ENCODE results near the gene VIT. TPM values are rescaled to one million over a fixed set of nuclear protein-coding genes. Genes with fewer than 3 reads are reported as not detected.
A peak's percentile ranks its signal among the peaks of the same experiment; 100 is the strongest.
"Not testable (repeated sequence)": the region's sequence is repeated elsewhere in the genome, so short reads cannot be mapped to it uniquely, and the experiment has no call there.

Gene VIT
- total RNA-seq, 1 donor from 2014 or later = not detected

- Mint-ChIP-seq H3K27me3 (peaks cover 7% of the 10 kb centered on the region), H3K36me3 (ENCODE audit: low read depth) (no peaks in the 10 kb centered on the region), H3K4me3 (no peak overlapping the region), H3K4me1 (no peaks in the 10 kb centered on the region), H3K9me3 (no peaks in the 10 kb centered on the region), H3K27ac (no peak overlapping the region)
- intact Hi-C loops (cut with micrococcal nuclease) = no loop called here
- DNase-seq = no peak
These were observed 127.8 kb downstream of the VIT start for GRCh38 chr2:36824273-36824672.

- DNase-seq; H3K4me1 Mint-ChIP-seq; H3K4me3 Mint-ChIP-seq; H3K27me3 Mint-ChIP-seq; H3K36me3 Mint-ChIP-seq (ENCODE audit: low read depth); H3K27ac Mint-ChIP-seq; intact Hi-C loops (cut with micrococcal nuclease); H3K9me3 Mint-ChIP-seq: not testable (repeated sequence)
These were observed 128.2 kb downstream of the VIT start for GRCh38 chr2:36824683-36825082.

DNA sequence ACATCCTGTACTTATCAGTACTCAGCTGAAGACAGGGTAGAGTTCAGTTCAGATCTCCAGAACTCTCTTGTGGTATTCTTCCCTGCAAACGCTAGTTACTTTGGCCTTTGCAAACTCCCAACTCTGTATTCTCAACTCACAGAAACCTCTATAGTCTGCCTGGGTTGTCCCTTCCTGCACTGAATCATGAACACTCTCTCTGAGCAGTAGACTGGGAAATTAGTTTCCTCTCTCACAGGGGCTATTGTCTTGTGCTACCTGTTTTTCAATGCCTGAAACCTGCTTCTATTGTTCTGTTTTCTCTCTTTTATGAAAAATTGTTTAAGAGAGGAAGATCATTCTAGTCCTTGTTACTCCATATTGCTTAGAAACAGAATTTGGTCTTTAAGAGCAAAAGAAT is 134.7 kb downstream of the VIT start:
- Mint-ChIP-seq H3K27me3 (peaks cover 7% of the 10 kb centered on the region), H3K4me1 (peaks cover 7% of the 10 kb centered on the region), H3K27ac (no peak overlapping the region), H3K36me3 (ENCODE audit: low read depth) (no peaks in the 10 kb centered on the region), H3K9me3 (peaks cover 3% of the 10 kb centered on the region), H3K4me3 (no peak overlapping the region)
- DNase-seq = no peak
- intact Hi-C loops (cut with micrococcal nuclease) = no loop called here

DNA sequence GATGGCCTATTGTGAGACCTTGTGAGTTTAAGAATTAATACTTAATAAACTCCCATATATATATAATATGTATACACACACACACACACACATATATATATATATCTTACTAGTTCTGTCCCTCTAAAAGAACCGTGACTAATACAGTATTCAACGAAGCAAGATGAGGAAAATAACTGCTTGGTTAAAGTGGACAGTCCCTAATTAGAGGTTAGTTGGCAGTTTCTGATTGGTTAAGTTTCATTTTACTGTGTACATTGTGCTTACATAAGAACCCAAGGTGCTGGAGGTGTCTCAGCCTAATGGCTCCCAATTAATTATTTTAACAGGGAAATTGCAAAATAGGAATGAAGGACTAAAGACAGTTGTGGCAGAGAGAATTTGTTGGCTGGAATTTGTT is 137.7 kb downstream of the VIT start:
- Mint-ChIP-seq H3K4me3 (no peak overlapping the region), H3K9me3 (peaks cover 3% of the 10 kb centered on the region), H3K27ac (no peak overlapping the region), H3K36me3 (ENCODE audit: low read depth) (no peaks in the 10 kb centered on the region), H3K4me1 (peaks cover 7% of the 10 kb centered on the region), H3K27me3 (no peaks in the 10 kb centered on the region)
- intact Hi-C loops (cut with micrococcal nuclease) = no loop called here
- no peak for DNase-seq

DNA sequence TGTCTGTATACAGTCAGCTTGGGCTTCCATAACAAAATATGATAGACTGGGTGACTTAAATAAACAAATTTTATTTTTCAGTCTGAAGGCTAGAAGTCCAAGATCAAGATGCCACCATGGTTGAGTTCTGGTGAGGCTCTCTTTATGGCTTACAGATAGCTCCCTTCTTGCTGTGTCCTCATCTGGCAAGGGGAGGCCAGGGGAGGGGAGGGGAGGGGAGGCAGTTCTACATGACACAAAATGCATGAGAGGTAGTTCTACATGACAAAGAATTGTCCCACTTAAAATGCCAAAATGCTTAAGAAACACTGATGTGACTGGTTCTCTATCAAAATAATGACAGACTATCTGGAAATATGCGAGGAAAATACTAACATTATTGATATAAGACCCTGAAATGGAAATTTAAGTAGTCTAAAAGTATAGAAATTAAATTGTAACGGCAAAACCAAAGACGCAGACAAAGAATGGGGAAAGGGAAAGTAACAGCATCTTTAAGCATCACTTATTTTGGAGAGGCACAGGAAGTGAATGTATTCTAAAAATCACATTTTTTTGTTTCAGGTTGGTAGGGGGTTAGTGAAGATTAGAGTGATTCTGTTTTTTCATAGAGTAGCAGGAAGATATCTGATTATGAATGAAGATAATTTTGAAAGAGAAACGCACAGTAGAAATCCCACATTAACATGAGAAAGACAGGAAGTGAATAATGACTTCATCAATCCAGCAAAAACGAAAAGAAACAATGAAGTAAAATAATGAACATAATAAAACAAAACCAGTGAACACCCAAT is 138.4 kb downstream of the VIT start:
- Mint-ChIP-seq H3K36me3 (ENCODE audit: low read depth) (no peaks in the 10 kb centered on the region), H3K4me1 (peaks cover 7% of the 10 kb centered on the region), H3K27ac (peak overlapping the region; percentile 73), H3K27me3 (no peaks in the 10 kb centered on the region), H3K9me3 (peaks cover 3% of the 10 kb centered on the region), H3K4me3 (no peak overlapping the region)
- DNase-seq = no peak
- intact Hi-C loops (cut with micrococcal nuclease) = no loop called here

DNA sequence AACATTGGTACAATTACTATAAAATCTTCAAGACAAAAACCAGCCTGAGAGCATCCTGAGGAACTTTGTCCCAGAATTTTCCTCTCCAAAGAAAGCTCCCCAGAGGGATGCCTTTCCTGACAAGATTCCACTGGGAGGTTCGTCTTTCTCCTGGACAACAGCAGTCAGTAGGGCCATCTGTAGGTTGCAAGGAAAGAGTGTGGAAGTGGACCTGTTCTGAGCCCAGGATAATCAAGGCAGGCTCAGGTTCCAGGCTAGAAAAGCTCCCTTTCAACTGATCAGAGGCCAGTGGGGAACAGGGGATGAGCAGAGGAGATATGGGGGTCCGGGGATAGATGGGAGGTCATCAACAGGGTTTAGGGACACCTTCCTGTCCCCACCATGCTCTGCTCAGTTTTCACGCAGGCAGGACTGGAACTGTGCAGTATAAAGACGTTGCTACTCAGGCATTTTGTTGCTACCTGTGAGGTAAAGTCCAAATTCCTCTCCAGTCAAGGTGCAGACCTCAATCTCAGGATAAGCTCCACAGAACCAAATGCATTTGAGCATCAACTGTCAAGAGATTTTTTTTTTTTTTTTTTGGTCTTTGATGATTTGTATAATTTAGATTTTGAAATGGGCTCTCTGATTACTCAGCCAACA is 143.6 kb downstream of the VIT start:
- no peak overlapping the region for H3K27ac Mint-ChIP-seq
- intact Hi-C loops (cut with micrococcal nuclease) = no loop called here

DNA sequence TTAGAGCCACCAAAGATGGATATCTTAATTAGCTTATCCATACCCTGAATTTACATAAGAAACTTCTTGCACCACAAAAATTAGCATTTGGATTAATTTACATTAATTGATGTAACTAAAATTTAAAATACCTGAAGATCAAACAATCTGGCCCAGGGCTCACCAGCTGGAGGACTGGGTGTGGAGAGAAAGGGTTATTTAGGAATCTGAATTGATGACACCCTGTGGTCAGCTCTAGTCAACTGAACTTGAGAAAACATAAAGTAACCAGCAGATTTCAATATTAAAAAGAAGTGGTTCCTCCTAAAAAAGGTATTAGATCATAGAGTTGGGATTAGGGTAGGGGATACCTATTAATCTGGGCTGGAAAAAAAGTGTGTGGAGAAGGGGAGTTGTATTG is 147.3 kb downstream of the VIT start:
- no peaks in the 10 kb centered on the region for H3K27me3 Mint-ChIP-seq
- no peak for DNase-seq
- H3K36me3 Mint-ChIP-seq (ENCODE audit: low read depth) = peaks cover 13% of the 10 kb centered on the region
- H3K9me3 Mint-ChIP-seq = no peaks in the 10 kb centered on the region
- no peak overlapping the region for H3K4me3 Mint-ChIP-seq
- H3K4me1 Mint-ChIP-seq = no peaks in the 10 kb centered on the region
- no peak overlapping the region for H3K27ac Mint-ChIP-seq
- intact Hi-C loops (cut with micrococcal nuclease) = no loop called here

More for the DNA sequence above, 143.6 kb downstream of the VIT start:
- peaks cover 4% of the 10 kb centered on the region for H3K4me1 Mint-ChIP-seq
- H3K4me3 Mint-ChIP-seq = no peak overlapping the region
- DNase-seq = no peak
- H3K27me3 Mint-ChIP-seq = no peaks in the 10 kb centered on the region
- no peaks in the 10 kb centered on the region for H3K9me3 Mint-ChIP-seq
- peaks cover 6% of the 10 kb centered on the region for H3K36me3 Mint-ChIP-seq (ENCODE audit: low read depth)

DNA sequence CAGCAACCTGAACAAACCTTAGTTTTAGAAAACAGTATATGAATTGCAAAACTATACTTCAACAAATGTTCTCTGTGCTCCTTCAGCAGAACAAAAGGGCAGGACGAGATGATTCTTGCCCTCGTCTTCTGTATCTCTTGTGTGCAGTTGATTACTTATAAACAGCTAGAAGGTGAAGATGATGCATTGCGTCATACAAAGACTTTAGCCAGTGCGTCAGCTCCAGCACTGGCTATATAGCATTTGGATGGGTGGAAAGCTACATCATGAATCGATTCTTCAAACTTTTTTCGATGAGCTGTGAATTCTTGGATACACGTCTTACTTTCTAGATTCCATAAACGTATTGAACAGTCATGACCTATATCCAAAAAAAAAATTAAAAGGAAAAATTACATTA is 152.8 kb downstream of the VIT start:
- H3K36me3 Mint-ChIP-seq (ENCODE audit: low read depth) = peaks cover 28% of the 10 kb centered on the region
- intact Hi-C loops (cut with micrococcal nuclease) = no loop called here
- no peaks in the 10 kb centered on the region for H3K9me3 Mint-ChIP-seq
- H3K27me3 Mint-ChIP-seq = no peaks in the 10 kb centered on the region
- no peak overlapping the region for H3K4me3 Mint-ChIP-seq
- H3K27ac Mint-ChIP-seq = no peak overlapping the region
- DNase-seq = no peak
- H3K4me1 Mint-ChIP-seq = no peaks in the 10 kb centered on the region

DNA sequence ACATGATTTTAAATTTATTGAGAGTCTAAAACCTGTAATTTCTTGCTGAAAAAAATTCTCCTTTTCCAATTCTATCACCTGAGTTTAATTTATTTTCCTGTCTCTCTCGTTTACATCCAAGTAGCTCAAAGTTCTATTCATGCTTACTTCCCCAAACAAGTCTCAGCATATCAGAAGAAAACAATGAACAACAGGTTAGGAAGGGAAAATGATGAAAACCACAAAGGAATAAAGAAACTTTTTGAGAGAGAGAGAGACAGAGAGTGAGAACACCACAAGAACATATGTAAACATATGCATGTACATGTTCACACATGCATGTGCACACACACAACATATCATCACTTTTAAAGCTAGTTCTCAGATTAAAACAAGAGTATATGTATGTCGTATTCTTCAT is 157.7 kb downstream of the VIT start:
- intact Hi-C loops (cut with micrococcal nuclease) = no loop called here
- no peak overlapping the region for H3K4me3 Mint-ChIP-seq
- H3K36me3 Mint-ChIP-seq (ENCODE audit: low read depth) = peaks cover 39% of the 10 kb centered on the region
- DNase-seq = no peak
- H3K4me1 Mint-ChIP-seq = peaks cover 11% of the 10 kb centered on the region
- no peaks in the 10 kb centered on the region for H3K9me3 Mint-ChIP-seq
- H3K27ac Mint-ChIP-seq = no peak overlapping the region
- no peaks in the 10 kb centered on the region for H3K27me3 Mint-ChIP-seq

DNA sequence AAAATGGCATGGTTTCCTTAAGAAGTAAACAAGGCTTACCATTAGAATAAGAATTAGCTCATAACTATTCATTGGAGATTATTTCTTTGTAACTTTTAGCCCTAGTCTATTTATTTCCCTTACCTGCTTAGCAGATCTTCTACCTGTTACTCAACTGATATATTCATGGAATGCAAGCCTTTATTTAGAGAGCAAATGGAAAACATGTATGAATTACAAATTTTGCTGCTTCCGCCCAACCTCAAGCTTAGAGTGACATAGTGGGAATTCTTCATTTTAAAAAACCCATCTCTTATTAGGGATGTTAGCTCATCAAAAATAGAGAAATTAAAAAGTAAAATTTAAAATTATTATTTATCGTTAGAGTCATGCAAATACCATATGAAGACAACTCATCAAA is 158.9 kb downstream of the VIT start:
- Mint-ChIP-seq H3K4me1 (peaks cover 19% of the 10 kb centered on the region), H3K4me3 (no peak overlapping the region), H3K36me3 (ENCODE audit: low read depth) (peaks cover 39% of the 10 kb centered on the region), H3K27me3 (no peaks in the 10 kb centered on the region), H3K9me3 (no peaks in the 10 kb centered on the region), H3K27ac (no peak overlapping the region)
- no peak for DNase-seq
- intact Hi-C loops (cut with micrococcal nuclease) = no loop called here

DNA sequence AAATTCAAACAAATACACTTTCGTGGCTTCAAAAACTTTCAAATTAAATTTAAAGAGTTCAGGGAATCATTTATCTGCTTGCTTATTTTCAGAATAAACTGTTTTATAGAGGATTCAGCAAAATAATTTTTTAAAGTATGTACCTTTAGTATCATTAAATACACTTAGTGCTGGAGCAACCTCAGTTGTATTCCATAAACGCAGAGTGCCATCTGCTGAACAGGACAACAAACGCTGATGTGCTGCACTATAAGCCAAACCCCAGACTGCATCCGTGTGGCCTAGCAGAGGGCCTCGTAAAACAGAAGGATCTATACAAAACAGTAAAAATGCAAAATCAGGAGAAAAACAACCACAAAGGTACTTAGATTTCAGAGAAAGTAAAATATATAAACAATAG is 161.2 kb downstream of the VIT start:
- no peak overlapping the region for H3K27ac Mint-ChIP-seq
- peaks cover 3% of the 10 kb centered on the region for H3K9me3 Mint-ChIP-seq
- H3K36me3 Mint-ChIP-seq (ENCODE audit: low read depth) = peaks cover 43% of the 10 kb centered on the region
- peaks cover 19% of the 10 kb centered on the region for H3K4me1 Mint-ChIP-seq
- intact Hi-C loops (cut with micrococcal nuclease) = no loop called here
- DNase-seq = no peak
- no peaks in the 10 kb centered on the region for H3K27me3 Mint-ChIP-seq
- H3K4me3 Mint-ChIP-seq = no peak overlapping the region

DNA sequence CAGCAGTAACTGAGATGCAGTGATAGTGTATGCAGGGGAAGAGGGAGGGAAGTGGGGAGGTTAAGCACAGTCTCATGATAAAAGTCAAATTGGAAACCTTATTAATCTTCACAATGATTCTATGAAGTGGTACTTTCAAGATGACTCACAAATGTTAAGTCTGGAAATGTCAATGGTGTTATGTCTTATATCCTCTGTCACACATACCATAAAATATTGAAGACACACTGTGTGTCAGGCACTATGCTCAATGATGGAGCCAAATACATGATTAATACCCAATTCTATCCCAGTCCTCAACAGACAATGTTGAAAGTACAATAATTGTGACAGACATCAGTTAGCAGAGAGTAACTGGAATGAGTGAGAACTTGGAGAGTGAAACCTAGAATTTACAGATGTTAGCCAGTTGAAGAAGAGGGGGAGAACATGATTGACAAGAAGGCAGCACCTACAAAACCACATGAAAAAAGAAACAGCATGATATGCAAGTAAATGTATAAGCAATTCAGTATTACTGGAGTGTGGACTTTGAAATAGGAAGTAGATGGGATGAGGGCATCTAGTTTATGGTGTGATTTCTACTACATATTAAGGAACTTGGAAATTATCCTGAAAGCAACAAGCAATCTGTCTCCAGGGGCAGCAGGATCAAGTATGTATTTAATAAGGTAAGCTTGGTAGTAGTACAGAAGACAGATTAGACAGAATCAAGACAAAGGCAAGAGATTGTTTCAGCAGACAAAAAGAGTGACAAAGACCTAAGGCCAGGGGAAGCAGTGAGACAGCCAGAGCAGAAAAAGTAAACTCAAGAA is 162.3 kb downstream of the VIT start:
- DNase-seq = no peak
- Mint-ChIP-seq H3K27me3 (no peaks in the 10 kb centered on the region), H3K4me3 (no peak overlapping the region), H3K36me3 (ENCODE audit: low read depth) (peaks cover 52% of the 10 kb centered on the region), H3K9me3 (peaks cover 3% of the 10 kb centered on the region), H3K27ac (peak overlapping the region; percentile 27), H3K4me1 (peaks cover 19% of the 10 kb centered on the region)
- intact Hi-C loops (cut with micrococcal nuclease) = no loop called here

DNA sequence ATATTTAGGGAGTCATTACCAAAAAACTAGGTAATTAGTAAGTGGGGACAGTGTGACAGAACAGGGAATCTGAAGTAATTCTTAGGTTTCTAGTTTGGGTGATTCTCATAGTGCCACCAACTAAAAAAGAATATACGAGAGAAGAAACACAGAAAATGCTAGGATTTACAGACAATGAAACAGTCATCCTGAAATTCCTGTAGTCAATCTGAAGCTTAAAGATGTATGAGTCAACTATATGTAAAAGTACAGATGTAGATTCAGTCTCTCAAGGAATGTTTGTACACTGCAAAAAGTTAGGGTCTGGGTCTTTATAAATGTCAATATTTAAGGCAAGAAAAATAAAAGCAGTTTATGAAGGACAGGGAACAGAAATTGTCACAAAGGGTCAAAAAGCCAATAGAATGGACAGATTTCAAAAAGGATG is 162.9 kb downstream of the VIT start:
- H3K4me3 Mint-ChIP-seq = no peak overlapping the region
- no peak for DNase-seq
- H3K36me3 Mint-ChIP-seq (ENCODE audit: low read depth) = peaks cover 53% of the 10 kb centered on the region
- intact Hi-C loops (cut with micrococcal nuclease) = no loop called here
- H3K27me3 Mint-ChIP-seq = no peaks in the 10 kb centered on the region
- H3K27ac Mint-ChIP-seq = peak overlapping the region; percentile 17
- H3K9me3 Mint-ChIP-seq = peaks cover 3% of the 10 kb centered on the region
- peaks cover 19% of the 10 kb centered on the region for H3K4me1 Mint-ChIP-seq

- Mint-ChIP-seq H3K4me3 (no peak overlapping the region), H3K4me1 (peaks cover 19% of the 10 kb centered on the region), H3K27me3 (no peaks in the 10 kb centered on the region), H3K9me3 (peaks cover 7% of the 10 kb centered on the region), H3K27ac (no peak overlapping the region), H3K36me3 (ENCODE audit: low read depth) (peaks cover 64% of the 10 kb centered on the region)
- intact Hi-C loops (cut with micrococcal nuclease) = no loop called here
- no peak for DNase-seq
These were observed 165.4 kb downstream of the VIT start for GRCh38 chr2:36861896-36862295.

Measured in activated CD4-positive, alpha-beta T cell treated with anti-CD3 and anti-CD28 coated beads, Interleukin-2, amount 10 ng/mL, durations not matched to agents 24 days and 14 days (primary cell).